A204.1 (cell line): ENCODE measurements around the gene TBX18.

Source experiments
- FAIRE-seq: peaks from 2 replicates; lab custom pipeline; 2012; peaks lifted over from hg19 to GRCh38; lab: Jason Lieb, UNC

The TBX18 gene

DNA sequence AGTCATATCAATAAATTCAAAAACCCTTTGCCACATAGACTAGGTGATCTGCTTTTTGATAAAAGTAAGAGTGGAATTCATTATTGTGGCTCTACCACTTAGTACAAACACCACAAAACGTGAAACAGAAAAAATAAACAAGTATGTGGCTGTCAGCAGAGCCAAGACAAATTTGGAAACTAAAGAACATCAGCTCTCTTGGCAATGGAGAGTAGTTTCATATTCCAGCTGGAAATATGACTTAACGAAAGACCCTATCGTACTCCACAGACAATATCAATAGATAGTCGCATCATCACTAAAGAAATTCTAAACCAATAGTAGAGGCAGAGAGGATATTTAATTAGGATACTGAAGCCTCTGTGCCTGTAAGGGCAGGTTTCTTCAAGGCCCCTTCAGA is 20.8 kb downstream of the TBX18 start:
- no peak for FAIRE-seq

DNA sequence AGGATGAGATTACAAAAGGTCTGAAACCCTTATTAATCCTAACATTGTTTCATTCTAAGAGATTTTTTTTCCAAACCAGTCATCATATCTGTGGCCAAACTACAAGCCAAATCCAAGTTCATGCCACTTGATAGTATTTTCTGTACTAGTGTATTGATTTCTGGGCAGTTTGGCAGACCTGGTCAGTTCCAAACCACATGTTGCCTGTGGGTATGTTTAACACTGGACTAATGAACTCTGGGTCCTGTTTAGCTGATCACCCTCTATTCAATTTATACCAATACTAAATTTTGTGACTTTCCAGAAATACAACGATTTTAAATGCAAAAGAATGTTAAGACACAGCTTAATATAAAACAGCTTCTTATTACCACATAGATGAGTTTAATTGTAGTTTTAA is 24.0 kb downstream of the TBX18 start:
- FAIRE-seq, result no peak

DNA sequence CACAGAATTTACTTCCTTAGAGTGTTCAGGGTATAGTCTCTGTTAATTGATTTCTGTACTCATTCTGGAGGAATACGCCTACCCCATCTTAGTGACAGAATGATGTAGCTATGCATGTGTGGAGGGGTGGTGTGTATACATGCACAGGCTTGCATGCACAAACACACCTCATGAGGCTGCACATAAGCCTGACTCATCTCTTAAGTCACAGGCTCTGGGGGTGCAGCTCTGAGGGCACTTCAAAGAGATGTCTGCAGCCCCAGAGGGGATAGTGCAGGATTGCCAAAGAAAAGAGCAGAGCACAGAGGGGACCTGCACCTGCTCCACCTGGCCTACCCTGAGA is 24.6 kb downstream of the TBX18 start:
- no peak for FAIRE-seq

DNA sequence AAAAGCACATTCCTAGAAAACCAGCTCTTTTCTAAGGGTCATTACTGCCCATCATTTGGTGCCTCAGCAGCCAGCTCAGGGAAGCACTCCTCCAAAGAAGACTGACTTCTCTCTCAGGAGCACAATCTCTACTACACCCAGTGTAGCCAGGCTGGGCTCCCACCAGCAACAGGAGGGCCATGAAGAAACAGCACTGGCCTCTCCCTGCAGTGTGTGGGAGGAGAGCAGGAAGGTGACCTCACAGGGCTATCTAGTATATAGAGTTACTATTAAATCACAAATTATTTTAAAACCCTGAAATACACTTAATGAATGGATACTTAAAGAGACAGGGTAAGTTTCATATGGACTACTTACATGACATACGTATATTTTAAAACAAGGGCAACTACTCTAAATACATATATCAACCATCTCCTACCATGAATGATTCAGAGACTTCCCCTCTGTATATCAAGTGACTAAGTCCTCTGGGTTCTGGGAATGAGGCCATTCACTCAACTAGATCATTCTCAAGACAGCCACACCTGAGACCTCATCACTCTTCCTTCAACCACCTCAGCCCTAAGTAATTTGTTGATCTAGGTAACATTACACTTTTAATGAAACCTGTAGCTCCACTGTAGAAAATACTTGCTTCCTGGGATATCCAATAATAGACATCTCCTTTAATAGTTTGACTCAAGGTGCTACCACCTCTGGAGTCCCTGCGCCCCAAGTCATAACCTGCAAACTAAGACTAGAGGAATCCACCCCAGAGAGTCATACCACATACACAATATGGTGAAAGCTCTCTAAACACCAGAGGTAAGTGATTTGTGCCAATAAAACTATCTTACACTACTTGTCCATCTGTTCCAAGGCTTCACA is 25.2 kb downstream of the TBX18 start:
- FAIRE-seq, result no peak

DNA sequence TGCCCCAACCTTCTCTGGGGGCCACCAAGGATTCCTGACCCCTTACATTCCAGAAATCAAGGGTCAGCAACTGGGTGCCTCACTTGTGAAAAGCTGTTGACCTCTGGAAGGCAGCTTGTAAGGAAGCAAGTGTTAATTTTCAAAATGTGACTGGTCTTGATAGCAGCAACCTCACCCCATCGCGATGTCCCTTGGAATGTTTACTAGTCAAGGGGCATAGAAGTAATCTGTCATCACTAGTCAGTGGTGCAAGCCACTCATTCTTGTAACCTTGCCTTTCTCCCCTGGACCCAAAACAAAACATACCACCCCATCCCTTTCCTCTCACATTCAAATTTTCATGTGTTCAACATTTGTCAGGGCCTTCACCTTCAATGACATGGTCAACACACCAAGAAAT is 30.5 kb downstream of the TBX18 start:
- FAIRE-seq, result no peak

DNA sequence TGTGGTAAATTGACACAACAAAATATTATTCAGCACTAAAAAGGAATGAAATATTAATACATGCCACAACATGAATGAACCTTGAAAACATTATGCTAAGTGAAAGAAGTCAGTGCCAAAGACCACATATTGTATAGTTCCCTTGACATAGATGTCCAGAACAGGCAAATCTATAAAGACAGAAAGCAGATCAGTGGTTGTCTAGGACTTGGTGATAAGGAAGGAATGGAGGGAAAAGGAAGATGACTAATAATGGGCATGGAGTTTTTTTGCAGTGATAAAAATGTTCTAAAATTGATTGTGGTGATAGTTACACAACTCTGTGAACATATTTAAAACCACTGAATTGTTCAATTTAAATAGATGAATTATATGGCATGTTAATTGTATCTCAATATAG is 32.5 kb downstream of the TBX18 start:
- no peak for FAIRE-seq

DNA sequence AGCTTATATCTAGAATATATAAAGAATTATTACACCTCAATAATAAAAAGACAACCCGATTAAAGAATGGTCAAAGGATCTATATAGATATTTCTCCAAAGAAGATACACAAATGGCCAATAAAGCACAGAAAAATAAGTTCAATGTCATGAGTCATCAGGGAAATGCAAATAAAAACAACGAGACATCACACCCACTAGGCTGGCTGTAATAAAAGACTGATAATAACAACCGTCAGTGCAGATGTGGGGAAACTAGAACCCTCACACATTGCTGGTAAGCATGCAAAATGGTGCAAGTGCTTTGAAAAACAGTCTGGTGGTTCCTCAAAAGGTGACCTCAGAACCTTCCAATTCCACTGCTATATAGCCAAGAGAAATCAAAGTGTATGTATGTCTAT is 33.0 kb downstream of the TBX18 start:
- FAIRE-seq, result no peak

DNA sequence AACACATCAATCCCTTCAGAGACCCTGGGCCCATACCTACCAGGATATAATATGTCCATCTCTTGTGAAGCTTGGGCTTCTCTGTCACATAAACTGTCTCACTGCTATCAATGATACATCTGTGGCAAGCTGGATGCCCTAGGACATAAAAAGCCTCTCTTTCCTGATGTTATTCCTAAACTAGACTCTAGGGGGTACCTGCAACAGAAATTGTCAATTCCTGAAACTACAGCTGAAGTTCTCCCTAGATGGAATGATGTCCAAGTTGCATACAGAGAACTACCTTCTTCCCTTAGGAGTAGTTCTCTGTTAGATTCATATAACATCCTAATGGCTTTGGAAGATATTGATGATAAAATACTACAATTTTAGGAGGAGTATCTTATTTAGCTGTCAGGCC is 35.8 kb downstream of the TBX18 start:
- no peak for FAIRE-seq

DNA sequence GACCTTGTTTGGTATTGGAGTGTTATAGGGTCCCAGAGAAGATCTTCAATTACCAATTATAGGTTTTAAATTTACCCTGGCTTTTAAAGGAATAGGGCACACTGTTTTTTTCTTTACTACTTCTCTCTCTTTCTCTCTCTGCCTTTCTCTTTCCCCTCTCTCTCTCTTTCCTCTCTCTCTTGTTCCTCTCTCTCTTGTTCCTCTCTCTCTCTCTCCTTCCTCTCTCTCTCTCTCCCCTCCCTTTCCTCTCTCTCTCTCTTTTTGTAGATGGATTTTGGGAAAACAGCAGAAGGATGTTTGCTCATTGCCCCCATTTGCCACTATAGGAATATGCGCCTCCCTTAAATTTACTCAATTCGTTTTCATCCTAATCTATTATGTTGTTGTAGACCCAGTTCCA is 45.2 kb downstream of the TBX18 start:
- FAIRE-seq, result no peak

DNA sequence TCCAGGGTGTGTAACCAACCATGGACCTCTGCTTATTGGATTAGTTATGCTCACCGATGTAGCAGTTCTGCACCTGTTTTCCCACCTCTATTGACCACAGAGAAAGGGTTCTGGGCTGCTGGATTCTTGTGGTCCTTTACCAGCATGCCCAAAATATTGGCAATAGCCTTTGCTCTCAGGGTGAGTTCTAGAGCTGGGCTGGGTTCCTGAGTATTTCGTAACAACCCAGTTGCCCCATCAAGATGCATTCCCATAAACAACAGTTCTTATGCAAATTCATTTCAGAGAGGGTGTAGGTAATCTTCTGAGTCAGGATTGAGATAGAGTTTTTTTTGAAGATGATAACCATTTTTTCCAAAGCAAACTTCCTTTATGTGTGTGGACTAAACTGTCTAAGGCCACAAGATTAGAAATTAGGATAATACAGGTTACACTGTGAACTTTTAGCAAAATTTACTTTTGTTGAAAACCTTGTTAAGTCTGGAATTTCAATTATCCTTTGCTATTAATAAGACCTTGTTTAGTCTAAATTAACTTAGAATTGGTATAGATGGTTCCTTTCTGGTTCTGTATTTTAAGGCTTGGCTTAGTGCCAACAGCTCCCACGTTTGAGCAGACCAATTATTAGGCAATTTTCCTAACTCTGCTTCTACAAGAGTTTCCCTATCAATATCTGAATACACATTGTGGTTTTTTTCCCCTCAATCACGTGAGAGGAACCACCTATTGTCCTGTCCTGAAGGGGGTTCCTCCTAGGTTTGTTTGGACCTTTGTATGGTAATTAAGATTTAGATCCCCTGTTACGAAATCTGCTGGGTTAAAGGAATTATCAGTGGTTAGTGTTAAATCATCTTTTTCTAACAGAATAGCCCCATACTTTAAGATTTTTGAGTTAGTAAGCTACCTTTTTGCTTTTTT is 46.1 kb downstream of the TBX18 start:
- no peak for FAIRE-seq

DNA sequence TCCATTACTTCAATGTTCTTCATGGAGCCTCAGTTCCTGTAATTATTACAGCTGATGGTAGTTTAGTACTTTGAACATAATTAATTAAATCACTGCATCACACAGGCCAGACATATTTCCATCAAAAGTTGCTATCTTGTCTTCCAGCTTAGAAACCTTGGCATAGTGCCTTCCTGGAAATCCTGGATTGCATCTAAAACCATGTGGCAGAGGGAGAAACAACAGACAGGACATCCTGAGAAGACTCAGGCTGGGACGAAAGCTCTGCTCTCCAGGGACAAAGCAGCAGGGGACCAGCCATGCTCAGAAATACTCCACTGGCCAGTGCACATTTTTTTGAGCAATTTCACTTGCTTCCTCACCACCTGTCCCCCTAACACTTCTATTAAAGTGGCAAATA is 55.3 kb downstream of the TBX18 start:
- no peak for FAIRE-seq

DNA sequence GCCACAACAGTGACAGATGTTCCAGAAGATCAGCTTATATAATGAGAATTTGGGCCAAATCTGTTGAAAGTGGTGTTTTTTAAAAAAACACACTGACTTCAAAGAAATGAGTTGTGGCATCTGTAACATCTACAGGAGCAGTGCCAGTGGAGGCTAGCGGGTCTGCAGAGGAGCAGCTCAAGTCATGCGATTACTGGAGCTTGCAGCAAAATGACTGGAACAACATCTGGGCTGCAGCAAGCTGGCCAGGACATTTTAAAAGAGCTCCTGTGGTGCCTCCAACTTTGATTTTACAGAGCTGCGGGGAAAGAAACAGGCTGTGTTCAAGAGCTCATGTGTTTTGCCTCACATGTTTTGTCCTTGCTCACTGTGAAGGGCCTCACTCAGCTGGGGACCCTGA is 57.2 kb downstream of the TBX18 start:
- FAIRE-seq, result no peak

DNA sequence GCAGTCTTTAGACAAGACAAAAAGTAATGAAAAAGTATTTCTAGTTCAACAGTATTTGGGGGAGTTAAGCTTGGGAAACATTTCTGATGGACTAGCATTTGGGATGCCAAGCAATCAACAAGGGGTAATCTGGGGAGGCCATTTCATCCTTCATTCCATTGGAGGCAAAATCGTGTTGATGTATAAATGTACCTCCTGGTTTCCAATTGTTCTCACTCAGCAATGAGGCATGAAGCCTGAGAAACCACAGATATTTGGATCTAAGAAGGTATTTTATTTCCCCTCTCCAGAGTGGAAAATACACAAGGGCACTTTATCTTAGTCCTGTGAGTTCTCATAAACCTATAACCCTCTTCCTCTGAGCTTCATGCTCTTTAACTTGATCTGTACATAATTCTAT is 68.2 kb downstream of the TBX18 start:
- no peak for FAIRE-seq

DNA sequence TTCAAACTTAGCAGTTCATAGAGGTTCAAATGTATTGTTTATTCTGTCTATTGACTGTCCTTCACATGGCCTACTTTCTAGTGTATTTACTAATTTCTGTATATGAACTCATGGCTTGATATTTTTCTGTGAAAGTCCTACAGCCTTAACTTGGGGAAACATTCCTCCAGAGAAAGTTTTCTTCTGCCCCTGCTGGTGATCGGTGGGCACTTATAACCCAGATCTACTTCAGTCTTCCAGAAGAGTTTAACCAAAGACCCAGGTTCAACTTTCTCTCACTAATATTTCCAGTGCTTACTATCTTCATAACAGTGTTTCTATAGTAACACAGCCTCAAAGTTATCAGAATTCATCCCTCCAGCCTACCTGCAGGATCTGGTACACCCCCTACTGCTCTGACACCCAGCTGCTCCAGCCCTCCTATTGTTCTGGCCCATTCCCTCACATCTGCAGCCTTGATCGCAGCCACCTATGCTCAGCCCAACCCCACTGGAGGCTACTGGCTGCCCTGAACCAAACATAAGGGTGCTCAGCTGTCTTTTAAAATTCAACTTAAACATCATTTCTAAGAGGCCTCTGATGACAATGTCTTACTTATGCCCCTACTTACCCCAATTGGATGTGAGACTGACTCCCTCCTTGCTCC is 72.3 kb downstream of the TBX18 start:
- no peak for FAIRE-seq

DNA sequence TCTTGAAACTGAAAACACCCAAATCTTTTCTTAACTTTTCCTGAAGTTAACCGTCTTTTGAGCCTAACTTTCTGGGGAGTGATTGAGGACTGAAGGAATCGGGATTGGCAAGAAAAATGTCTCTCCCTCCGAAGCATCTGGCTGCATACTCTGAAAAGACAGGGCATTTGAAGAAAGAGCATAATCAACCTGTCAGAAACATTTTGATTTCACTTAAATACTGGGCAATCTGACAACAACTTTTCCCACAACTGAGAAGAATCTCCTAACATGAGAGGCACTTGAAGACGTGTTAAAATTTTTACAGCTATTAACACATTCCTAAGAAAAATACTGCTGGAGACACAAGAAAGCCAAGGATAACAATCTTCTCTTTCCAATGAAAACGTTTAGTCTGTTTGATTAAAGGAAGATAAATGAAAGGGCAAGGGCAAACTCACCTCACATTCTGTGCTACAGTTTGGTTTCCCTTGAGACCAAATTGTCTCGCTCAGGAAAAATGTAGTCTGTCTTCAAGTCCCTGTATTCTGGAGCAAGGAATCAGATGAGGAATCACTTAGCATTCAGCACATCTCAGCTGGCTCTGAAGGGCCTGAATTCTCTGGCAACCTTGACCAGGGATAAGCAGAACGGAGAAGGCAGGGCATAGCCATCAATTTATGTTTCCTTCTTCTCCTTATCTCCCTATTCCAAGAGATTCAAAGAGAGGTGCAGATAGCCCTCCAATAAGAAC is 76.1 kb downstream of the TBX18 start:
- no peak for FAIRE-seq

DNA sequence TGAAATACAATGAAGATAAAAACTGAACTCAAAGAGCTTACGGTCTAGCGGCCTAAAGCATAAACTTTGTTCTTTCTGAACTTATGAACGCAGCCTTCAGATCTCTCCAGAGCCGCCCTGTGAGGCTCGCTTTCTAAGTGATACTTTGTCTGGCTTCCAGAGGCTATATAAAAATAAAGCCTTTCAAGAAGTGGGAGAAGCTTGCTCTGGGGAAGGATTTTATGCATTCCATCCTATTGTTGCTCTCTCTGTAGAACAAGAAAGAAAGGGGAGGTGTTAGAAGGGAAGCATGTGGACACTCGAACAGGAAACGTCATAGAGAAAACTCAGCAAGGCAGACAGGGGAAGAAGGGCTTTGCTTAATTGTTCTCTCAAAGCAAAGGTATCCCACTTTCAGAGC is 77.0 kb downstream of the TBX18 start:
- no peak for FAIRE-seq

DNA sequence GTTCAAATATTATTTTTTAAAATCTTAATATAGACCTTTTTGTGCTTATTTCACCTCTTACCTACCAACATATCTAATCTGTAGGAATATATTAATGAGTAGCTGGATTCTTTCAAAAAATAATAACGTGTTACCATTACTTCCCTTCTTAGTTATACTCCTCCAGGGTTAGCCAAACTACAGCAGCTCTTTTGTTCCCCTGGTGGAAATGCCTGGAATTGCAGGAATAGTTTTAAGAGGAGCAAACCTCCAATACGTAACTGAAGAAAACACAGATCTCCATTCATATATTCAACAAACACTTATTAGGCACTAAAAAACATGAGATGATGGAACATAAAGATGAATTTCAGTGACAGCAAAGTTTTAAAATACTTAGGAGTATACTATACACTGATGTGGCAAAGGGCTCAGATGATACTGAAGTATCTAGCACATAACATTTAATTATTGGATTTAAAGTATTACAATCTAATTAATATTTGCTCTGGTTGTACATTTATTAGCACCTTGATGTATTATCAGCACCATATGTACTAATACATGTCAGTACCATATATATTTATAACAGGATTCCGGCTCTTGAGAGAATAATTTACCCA is 78.3 kb downstream of the TBX18 start:
- no peak for FAIRE-seq

DNA sequence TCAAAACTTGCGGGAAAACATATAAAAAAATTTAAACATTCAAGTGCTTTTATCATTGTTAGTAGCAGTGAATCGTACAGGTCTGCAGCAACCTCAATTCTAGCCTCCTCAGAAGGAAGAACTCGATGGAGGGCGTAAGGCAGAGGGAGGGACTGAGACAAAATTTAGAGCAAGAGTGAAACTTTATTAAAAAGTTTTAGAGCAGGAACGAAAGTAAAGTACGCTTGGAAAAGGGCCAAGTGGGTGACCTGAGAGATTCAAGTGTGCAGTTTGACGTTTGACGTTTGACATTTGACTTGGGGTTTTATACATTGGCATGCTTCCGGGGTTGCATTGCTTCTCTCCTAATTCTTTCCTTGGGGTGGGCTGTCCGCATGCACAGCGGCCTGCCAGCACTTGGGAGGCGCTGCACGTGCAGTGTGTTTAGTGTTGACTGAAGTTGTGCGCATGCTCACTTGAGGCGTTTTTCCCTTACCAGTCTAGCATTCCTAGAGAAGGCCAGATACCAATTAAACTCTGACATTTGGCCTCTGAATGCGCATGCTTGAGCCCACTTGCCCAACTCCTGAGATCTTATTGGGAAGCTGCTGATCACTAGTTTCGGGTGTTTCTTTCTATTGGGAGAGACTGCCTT is 82.6 kb downstream of the TBX18 start:
- no peak for FAIRE-seq

DNA sequence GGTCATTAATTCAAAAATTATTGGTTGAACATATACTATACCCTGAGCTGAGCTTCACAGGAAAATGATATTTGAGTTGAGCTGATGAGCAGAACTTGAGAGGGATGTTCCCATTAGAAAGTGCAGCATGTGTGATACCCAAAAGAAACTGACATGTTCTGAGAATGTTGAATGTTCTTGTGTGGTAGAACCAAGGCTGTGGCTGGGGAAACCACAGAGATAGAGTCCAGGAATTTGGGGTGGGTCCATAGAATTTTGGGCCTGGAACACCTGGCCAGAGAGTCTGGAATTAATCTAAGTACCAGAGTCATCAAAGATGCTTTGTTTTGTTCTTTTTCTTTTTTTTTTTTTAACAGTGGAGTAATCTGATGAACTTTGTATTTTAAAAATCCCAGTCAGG is 88.7 kb downstream of the TBX18 start:
- FAIRE-seq, result no peak

DNA sequence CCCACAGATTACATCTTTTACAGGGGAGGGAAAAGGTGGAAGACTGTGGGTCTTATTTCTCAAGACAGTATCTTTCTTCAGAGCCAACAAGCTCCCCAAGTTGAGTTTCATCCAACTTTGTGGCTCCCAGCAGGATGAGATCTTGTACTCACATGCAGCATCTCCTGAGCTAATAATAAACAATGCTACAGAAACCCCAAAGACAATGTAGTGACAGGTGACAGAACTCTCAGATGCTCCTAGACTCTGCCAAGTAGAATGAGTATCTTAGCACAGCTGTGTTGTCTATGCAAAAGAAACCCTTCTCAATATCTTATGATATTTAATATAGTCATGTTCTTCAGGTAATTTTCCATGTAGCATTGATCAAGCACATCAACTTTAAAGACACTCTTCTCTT is 90.0 kb downstream of the TBX18 start:
- FAIRE-seq, result no peak

DNA sequence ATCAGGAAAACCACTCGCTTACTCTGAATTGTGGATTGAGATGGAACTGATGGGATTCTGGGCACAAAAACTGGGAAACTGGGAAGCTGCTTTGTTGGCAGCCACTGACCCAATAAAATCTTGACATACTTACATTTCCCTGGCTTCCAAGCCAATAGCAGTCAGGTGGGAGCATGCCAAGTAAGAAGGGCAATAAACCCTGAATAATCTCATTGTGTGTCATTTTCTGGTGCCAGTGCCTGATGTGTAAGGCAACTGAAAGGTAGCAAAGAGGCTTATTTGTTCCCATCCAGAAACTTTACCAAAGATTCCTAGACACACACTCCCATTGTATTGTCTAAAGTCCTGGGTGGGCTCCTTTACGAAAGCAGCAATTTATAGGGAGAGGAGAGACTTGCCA is 93.2 kb downstream of the TBX18 start:
- no peak for FAIRE-seq

DNA sequence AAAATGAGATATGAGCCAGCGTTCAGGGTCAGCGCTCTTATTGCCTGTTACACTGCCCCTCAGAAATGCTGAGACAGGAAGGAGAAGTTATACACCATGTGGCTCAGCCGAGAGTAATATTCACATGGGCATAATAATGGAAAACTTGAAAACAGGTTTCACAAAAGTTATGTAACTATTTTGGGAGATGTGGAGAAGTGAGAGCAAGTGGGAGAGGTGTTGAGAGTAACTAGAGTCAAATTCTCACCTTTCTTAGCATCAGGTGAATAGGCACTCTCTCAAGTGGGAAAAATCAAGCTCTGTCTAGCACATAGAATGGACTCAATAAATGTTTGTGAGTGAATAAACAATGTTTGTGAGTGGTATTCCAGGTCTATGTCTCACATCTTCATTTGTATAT is 94.5 kb downstream of the TBX18 start:
- no peak for FAIRE-seq
